Measurements from ENCODE around the gene AMDHD1. TPM values are rescaled to one million over a fixed set of nuclear protein-coding genes. Genes with fewer than 3 reads are reported as not detected.

AMDHD1 gene
- total and polyA plus RNA-seq, 2 of the 8 experiments (the other 6 are each of a cell fraction or from before 2014, with no cell fraction given), result 0.14 TPM; not detected in 1

DNA sequence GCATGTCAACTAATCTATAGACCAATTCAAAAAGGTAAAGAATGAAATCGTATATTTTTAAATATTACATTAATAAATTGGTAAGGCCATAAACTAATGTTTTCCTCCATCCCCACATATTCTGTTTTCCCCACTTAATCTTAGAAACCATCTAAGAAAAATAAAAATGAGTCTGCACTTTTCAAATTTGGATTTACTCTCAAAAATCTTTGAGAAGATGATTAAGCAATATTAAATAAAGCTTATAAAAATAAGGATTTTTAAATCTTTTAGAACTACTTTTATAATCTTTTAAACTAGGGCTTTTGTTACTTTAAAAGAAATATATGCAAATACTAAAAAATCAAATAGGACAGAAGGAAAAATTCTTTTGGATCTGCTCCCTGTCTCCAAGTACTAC lies 63.6 kb downstream of the AMDHD1 start (continued):
- TF ChIP-seq, protein P1, sequence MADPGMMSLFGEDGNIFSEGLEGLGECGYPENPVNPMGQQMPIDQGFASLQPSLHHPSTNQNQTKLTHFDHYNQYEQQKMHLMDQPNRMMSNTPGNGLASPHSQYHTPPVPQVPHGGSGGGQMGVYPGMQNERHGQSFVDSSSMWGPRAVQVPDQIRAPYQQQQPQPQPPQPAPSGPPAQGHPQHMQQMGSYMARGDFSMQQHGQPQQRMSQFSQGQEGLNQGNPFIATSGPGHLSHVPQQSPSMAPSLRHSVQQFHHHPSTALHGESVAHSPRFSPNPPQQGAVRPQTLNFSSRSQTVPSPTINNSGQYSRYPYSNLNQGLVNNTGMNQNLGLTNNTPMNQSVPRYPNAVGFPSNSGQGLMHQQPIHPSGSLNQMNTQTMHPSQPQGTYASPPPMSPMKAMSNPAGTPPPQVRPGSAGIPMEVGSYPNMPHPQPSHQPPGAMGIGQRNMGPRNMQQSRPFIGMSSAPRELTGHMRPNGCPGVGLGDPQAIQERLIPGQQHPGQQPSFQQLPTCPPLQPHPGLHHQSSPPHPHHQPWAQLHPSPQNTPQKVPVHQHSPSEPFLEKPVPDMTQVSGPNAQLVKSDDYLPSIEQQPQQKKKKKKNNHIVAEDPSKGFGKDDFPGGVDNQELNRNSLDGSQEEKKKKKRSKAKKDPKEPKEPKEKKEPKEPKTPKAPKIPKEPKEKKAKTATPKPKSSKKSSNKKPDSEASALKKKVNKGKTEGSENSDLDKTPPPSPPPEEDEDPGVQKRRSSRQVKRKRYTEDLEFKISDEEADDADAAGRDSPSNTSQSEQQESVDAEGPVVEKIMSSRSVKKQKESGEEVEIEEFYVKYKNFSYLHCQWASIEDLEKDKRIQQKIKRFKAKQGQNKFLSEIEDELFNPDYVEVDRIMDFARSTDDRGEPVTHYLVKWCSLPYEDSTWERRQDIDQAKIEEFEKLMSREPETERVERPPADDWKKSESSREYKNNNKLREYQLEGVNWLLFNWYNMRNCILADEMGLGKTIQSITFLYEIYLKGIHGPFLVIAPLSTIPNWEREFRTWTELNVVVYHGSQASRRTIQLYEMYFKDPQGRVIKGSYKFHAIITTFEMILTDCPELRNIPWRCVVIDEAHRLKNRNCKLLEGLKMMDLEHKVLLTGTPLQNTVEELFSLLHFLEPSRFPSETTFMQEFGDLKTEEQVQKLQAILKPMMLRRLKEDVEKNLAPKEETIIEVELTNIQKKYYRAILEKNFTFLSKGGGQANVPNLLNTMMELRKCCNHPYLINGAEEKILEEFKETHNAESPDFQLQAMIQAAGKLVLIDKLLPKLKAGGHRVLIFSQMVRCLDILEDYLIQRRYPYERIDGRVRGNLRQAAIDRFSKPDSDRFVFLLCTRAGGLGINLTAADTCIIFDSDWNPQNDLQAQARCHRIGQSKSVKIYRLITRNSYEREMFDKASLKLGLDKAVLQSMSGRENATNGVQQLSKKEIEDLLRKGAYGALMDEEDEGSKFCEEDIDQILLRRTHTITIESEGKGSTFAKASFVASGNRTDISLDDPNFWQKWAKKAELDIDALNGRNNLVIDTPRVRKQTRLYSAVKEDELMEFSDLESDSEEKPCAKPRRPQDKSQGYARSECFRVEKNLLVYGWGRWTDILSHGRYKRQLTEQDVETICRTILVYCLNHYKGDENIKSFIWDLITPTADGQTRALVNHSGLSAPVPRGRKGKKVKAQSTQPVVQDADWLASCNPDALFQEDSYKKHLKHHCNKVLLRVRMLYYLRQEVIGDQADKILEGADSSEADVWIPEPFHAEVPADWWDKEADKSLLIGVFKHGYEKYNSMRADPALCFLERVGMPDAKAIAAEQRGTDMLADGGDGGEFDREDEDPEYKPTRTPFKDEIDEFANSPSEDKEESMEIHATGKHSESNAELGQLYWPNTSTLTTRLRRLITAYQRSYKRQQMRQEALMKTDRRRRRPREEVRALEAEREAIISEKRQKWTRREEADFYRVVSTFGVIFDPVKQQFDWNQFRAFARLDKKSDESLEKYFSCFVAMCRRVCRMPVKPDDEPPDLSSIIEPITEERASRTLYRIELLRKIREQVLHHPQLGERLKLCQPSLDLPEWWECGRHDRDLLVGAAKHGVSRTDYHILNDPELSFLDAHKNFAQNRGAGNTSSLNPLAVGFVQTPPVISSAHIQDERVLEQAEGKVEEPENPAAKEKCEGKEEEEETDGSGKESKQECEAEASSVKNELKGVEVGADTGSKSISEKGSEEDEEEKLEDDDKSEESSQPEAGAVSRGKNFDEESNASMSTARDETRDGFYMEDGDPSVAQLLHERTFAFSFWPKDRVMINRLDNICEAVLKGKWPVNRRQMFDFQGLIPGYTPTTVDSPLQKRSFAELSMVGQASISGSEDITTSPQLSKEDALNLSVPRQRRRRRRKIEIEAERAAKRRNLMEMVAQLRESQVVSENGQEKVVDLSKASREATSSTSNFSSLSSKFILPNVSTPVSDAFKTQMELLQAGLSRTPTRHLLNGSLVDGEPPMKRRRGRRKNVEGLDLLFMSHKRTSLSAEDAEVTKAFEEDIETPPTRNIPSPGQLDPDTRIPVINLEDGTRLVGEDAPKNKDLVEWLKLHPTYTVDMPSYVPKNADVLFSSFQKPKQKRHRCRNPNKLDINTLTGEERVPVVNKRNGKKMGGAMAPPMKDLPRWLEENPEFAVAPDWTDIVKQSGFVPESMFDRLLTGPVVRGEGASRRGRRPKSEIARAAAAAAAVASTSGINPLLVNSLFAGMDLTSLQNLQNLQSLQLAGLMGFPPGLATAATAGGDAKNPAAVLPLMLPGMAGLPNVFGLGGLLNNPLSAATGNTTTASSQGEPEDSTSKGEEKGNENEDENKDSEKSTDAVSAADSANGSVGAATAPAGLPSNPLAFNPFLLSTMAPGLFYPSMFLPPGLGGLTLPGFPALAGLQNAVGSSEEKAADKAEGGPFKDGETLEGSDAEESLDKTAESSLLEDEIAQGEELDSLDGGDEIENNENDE (IDR thresholded peaks at IDR 0.05; ENCODE audit: insufficient replicate concordance, low read length), result no peak
- TF ChIP-seq JUND (IDR thresholded peaks at IDR 0.05; ENCODE audit: low read length), result no peak
- no peak for TF ChIP-seq SP2 (IDR thresholded peaks at IDR 0.05; ENCODE audit: low read length)
- TF ChIP-seq HDAC2 (IDR thresholded peaks at IDR 0.05; ENCODE audit: borderline replicate concordance in 1 of 2, low read depth in 2 of 2, low read length in 2 of 2), result no peak
- no peak for TF ChIP-seq BRCA1 (IDR thresholded peaks at IDR 0.05; ENCODE audit: low read depth, low read length)
- no peak for TF ChIP-seq SUZ12 (IDR thresholded peaks at IDR 0.05; ENCODE audit: low read length)
- no peak for TF ChIP-seq MAFK (IDR thresholded peaks at IDR 0.05; ENCODE audit: low read depth, low read length)
- no peak for TF ChIP-seq RBBP5 (IDR thresholded peaks at IDR 0.05; ENCODE audit: borderline replicate concordance, low read depth, low read length)
- TF ChIP-seq POU5F1 (IDR thresholded peaks at IDR 0.05; ENCODE audit: low read depth, low read length), result no peak
- TF ChIP-seq EP300 (IDR thresholded peaks at IDR 0.05; ENCODE audit: borderline replicate concordance in 1 of 2, low read depth in 2 of 2, low read length in 2 of 2), result no peak
- TF ChIP-seq GABPA (IDR thresholded peaks at IDR 0.05; ENCODE audit: borderline replicate concordance, insufficient read depth, low read length), result no peak
